Neural crest cell (in vitro differentiated cells): Measurements from ENCODE around the gene NFIA. TPM values are rescaled to one million over a fixed set of nuclear protein-coding genes. Genes with fewer than 3 reads are reported as not detected.

Experiments used
- DNase-seq: peaks from one replicate; pipeline ENCODE4 v3.0.0; 2021; ENCODE audit warnings: low read depth, mixed read lengths, low spot score
- H3K27ac Mint-ChIP-seq: one replicate; pipeline ENCODE4 v1.8.0; 2021; ENCODE audit warnings: mild to moderate bottlenecking, mixed read lengths; ENCODE audit not compliant: unreplicated experiment
- H3K27me3 Mint-ChIP-seq: 2 replicates; pipeline ENCODE4 v1.8.0; 2021; ENCODE audit warnings: low read depth, mild to moderate bottlenecking, mixed read lengths
- H3K36me3 Mint-ChIP-seq: 2 replicates; pipeline ENCODE4 v1.8.0; 2021; ENCODE audit warnings: low read depth, mild to moderate bottlenecking, mixed read lengths
- H3K4me1 Mint-ChIP-seq: 2 replicates; pipeline ENCODE4 v1.8.0; 2021; ENCODE audit warnings: mixed read lengths
- H3K4me3 Mint-ChIP-seq: one replicate; pipeline ENCODE4 v1.8.0; 2021; ENCODE audit warnings: mild to moderate bottlenecking, mixed read lengths
- H3K9me3 Mint-ChIP-seq: 2 replicates; pipeline ENCODE4 v1.8.0; 2021; ENCODE audit warnings: mixed read lengths
- CTCF ChIP-seq: fragments of 200-600 bp; sonication (generic); conservative IDR thresholded peaks from 2 replicates; pipeline ENCODE4 v1.5.0; 2021; ENCODE audit warnings: antibody characterized with exemption, mild to moderate bottlenecking
- total RNA-seq: library from RNA; stranded (reverse); gene quantifications from 2 replicates; pipeline ENCODE4 v1.2.1, GENCODE V29; 2021

NFIA gene
- total RNA-seq, 1 donor from 2014 or later, result 3.4 TPM

- no peak overlapping the region for H3K4me3 Mint-ChIP-seq
- TF ChIP-seq CTCF, result no peak
- peaks cover 12% of the 10 kb centered on the region for H3K4me1 Mint-ChIP-seq
- no peaks in the 10 kb centered on the region for H3K36me3 Mint-ChIP-seq
- DNase-seq, result no peak
- H3K27me3 Mint-ChIP-seq, result no peaks in the 10 kb centered on the region
- no peaks in the 10 kb centered on the region for H3K9me3 Mint-ChIP-seq
- H3K27ac Mint-ChIP-seq, result no peak overlapping the region
These were observed 51.1 kb downstream of the NFIA start for GRCh38 chr1:61133335-61134019.

- H3K27ac Mint-ChIP-seq, result no peak overlapping the region
- H3K4me1 Mint-ChIP-seq, result peaks cover 12% of the 10 kb centered on the region
- H3K27me3 Mint-ChIP-seq, result no peaks in the 10 kb centered on the region
- no peaks in the 10 kb centered on the region for H3K36me3 Mint-ChIP-seq
- TF ChIP-seq CTCF, result no peak
- H3K4me3 Mint-ChIP-seq, result no peak overlapping the region
- no peak for DNase-seq
- no peaks in the 10 kb centered on the region for H3K9me3 Mint-ChIP-seq
These were observed 52.9 kb downstream of the NFIA start for GRCh38 chr1:61135291-61135690.

- Mint-ChIP-seq H3K27ac (no peak overlapping the region), H3K4me3 (no peak overlapping the region), H3K36me3 (no peaks in the 10 kb centered on the region), H3K27me3 (no peaks in the 10 kb centered on the region), H3K9me3 (no peaks in the 10 kb centered on the region), H3K4me1 (no peaks in the 10 kb centered on the region)
- DNase-seq, result no peak
- no peak for TF ChIP-seq CTCF
These were observed 55.9 kb downstream of the NFIA start for GRCh38 chr1:61138305-61138704.

GRCh38 chr1:61138921-61139774 lies 56.8 kb downstream of the NFIA start:
- H3K4me1 Mint-ChIP-seq, result no peaks in the 10 kb centered on the region
- no peak overlapping the region for H3K27ac Mint-ChIP-seq

More at GRCh38 chr1:61138921-61139774, 56.8 kb downstream of the NFIA start:
- Mint-ChIP-seq H3K27me3 (no peaks in the 10 kb centered on the region), H3K9me3 (no peaks in the 10 kb centered on the region), H3K36me3 (no peaks in the 10 kb centered on the region), H3K4me3 (no peak overlapping the region)
- DNase-seq, result no peak
- TF ChIP-seq CTCF, result no peak
